Fibroblast of the aortic adventitia (primary cell): ENCODE measurements around the gene ZNF225. TPM values are rescaled to one million over a fixed set of nuclear protein-coding genes. Genes with fewer than 3 reads are reported as not detected.
A peak's percentile ranks its signal among the peaks of the same experiment; 100 is the strongest.

ENCODE experiments used
- DNase-seq: peaks from one replicate; pipeline ENCODE4 v3.0.0-alpha.2; 2010; ENCODE audit warnings: low read depth
- H3K4me3 ChIP-seq: 2 replicates; pipeline ENCODE4 v1.5.1; 2011; ENCODE audit warnings: low read depth, mild to moderate bottlenecking, control low read depth, low read length, moderate library complexity
- CTCF ChIP-seq: IDR thresholded peaks from 2 replicates; pipeline ENCODE4 v1.5.1; 2011; ENCODE audit warnings: mild to moderate bottlenecking, low read length, control low read depth, inconsistent platforms; ENCODE audit not compliant: insufficient read depth
- total RNA-seq: library from RNA; depleted of rRNA; stranded (reverse); fragments of >200 nt; gene quantifications from 2 replicates; pipeline ENCODE4 v1.2.3, GENCODE V29; 2012; ENCODE audit warnings: low replicate concordance

ZNF225 gene
- 6.1 and 10.8 TPM in 2 replicates for total RNA-seq

GRCh38 chr19:44113138-44113783, at the start of gene ZNF225:
ZNF225 (plus strand) TSS chr19:44113399; CDS start chr19:44115828, 2,429 bp downstream.
- peak within 1 kb of the TSS; percentile 94 for H3K4me3 ChIP-seq
- peak; percentile 23 for TF ChIP-seq CTCF
- peak; percentile 99 for DNase-seq

GRCh38 chr19:44066305-44066704, 46.9 kb upstream of the ZNF225 start:
- no peak for DNase-seq
- H3K4me3 ChIP-seq = no peak overlapping the region
- TF ChIP-seq CTCF = no peak

GRCh38 chr19:44069415-44069814, 43.8 kb upstream of the ZNF225 start:
- H3K4me3 ChIP-seq = no peak overlapping the region
- TF ChIP-seq CTCF = no peak
- no peak for DNase-seq

GRCh38 chr19:44071824-44072542, 41.2 kb upstream of the ZNF225 start, which contains the start of gene ZNF284:
ZNF284 (plus strand) TSS chr19:44072159; CDS start chr19:44076390, 4,231 bp downstream.
- peak; percentile 89 for DNase-seq
- H3K4me3 ChIP-seq = peak within 1 kb of the TSS; percentile 69
- no peak for TF ChIP-seq CTCF

GRCh38 chr19:44072543-44073401, 40.4 kb upstream of the ZNF225 start:
- peak; percentile 13 for DNase-seq
- peak overlapping the region; percentile 69 for H3K4me3 ChIP-seq
- TF ChIP-seq CTCF = no peak

GRCh38 chr19:44076325-44076724, 36.9 kb upstream of the ZNF225 start:
- no peak overlapping the region for H3K4me3 ChIP-seq
- no peak for DNase-seq
- no peak for TF ChIP-seq CTCF
